ENCODE data around the gene TMEM183A.

Gene TMEM183A

DNA sequence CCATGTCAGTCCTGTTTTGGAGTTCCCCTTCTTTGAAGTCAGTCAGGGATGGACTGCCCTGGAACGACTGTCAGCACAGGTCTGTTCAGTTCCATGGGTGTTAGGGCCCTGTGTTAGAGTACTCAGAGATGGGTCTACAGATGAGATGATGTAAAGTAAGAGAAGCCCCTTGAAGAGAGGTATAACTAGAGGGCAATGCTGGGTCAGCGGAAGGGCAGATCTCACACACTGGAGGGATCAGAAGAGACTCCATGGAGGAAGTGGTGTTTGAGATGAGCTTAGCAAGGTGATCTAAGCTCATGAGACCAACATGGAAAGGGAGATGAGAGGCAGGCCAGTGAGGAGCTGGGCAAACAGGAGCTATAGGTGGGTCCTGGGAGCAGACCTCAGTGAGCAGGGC, 26.7 kb downstream of the TMEM183A start:
- TF ChIP-seq, protein P1, sequence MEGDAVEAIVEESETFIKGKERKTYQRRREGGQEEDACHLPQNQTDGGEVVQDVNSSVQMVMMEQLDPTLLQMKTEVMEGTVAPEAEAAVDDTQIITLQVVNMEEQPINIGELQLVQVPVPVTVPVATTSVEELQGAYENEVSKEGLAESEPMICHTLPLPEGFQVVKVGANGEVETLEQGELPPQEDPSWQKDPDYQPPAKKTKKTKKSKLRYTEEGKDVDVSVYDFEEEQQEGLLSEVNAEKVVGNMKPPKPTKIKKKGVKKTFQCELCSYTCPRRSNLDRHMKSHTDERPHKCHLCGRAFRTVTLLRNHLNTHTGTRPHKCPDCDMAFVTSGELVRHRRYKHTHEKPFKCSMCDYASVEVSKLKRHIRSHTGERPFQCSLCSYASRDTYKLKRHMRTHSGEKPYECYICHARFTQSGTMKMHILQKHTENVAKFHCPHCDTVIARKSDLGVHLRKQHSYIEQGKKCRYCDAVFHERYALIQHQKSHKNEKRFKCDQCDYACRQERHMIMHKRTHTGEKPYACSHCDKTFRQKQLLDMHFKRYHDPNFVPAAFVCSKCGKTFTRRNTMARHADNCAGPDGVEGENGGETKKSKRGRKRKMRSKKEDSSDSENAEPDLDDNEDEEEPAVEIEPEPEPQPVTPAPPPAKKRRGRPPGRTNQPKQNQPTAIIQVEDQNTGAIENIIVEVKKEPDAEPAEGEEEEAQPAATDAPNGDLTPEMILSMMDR (IDR thresholded peaks at IDR 0.05; ENCODE audit: borderline replicate concordance, insufficient read depth, low read depth, low read length), result no peak
- no peak overlapping the region for H3K4me3 ChIP-seq (ENCODE audit: low read depth, low read length)

GRCh38 chr1:203034422-203035110, 27.4 kb downstream of the TMEM183A start:
- no peak overlapping the region for H3K4me3 ChIP-seq (ENCODE audit: low read depth, low read length)
- TF ChIP-seq, protein P1 (IDR thresholded peaks at IDR 0.05; ENCODE audit: borderline replicate concordance, insufficient read depth, low read depth, low read length), result no peak

GRCh38 chr1:203035111-203036000, 28.2 kb downstream of the TMEM183A start:
- TF ChIP-seq, protein P1 (IDR thresholded peaks at IDR 0.05; ENCODE audit: borderline replicate concordance, insufficient read depth, low read depth, low read length), result no peak
- H3K4me3 ChIP-seq (ENCODE audit: low read depth, low read length), result no peak overlapping the region

DNA sequence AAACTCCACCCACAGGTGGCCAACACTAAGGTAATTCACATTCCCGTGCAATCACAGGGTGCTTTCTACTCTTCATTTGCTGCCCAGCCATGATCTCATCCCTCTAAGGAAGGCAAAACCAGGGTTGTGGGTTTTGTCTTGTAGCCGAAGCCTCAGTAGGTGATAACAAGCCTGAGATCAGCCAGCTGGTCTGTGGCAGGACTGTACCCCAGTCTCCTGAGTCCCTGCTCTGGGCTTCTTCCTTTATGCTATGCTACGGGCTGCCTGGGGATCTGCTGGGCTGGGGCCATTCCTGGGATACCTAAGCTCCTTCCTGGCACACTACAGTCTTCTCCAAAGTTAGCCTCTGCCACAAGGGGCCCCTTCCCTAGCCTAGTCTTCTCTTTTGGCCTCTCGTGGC, 29.0 kb downstream of the TMEM183A start:
- H3K4me3 ChIP-seq (ENCODE audit: low read depth, low read length), result no peak overlapping the region
- TF ChIP-seq, protein P1 (IDR thresholded peaks at IDR 0.05; ENCODE audit: borderline replicate concordance, insufficient read depth, low read depth, low read length), result no peak

- H3K4me3 ChIP-seq (ENCODE audit: low read depth, low read length), result no peak overlapping the region
- TF ChIP-seq, protein P1 (IDR thresholded peaks at IDR 0.05; ENCODE audit: borderline replicate concordance, insufficient read depth, low read depth, low read length), result no peak
Measured at GRCh38 chr1:203036537-203036936, 29.4 kb downstream of the TMEM183A start.

- no peak overlapping the region for H3K4me3 ChIP-seq (ENCODE audit: low read depth, low read length)
- TF ChIP-seq, protein P1 (IDR thresholded peaks at IDR 0.05; ENCODE audit: borderline replicate concordance, insufficient read depth, low read depth, low read length), result no peak
Measured at GRCh38 chr1:203037509-203038190, 30.5 kb downstream of the TMEM183A start.

Measured in GM12875 (cell line).